Myocyte (in vitro differentiated cells): ENCODE results near the gene TTLL4. TPM values are rescaled to one million over a fixed set of nuclear protein-coding genes. Genes with fewer than 3 reads are reported as not detected.
A peak's percentile ranks its signal among the peaks of the same experiment; 100 is the strongest.

Source experiments
- DNase-seq: peaks from one replicate; pipeline ENCODE4 v3.0.0-alpha.2; 2012; ENCODE audit warnings: low read depth
- total RNA-seq: library from RNA; depleted of rRNA; stranded (reverse); fragments of >200 nt; gene quantifications from 2 replicates; pipeline ENCODE4 v1.2.3, GENCODE V29; 2014

TTLL4 gene
- total RNA-seq, 1 donor from 2014 or later, result 13.0 TPM

- peak; percentile 61 for DNase-seq
Measured at GRCh38 chr2:218781691-218782527, 71.3 kb downstream of the TTLL4 start, which contains the start of gene CYP27A1. TSS of gene CYP27A1 (plus strand) at chr2:218782147. CDS start at chr2:218782183, 36 bp downstream.

- no peak for DNase-seq
Measured at GRCh38 chr2:218782528-218782844, 71.9 kb downstream of the TTLL4 start.

GRCh38 chr2:218783688-218784087, 73.1 kb downstream of the TTLL4 start:
- DNase-seq, result no peak

- no peak for DNase-seq
Measured at GRCh38 chr2:218785103-218785502, 74.5 kb downstream of the TTLL4 start.

DNA sequence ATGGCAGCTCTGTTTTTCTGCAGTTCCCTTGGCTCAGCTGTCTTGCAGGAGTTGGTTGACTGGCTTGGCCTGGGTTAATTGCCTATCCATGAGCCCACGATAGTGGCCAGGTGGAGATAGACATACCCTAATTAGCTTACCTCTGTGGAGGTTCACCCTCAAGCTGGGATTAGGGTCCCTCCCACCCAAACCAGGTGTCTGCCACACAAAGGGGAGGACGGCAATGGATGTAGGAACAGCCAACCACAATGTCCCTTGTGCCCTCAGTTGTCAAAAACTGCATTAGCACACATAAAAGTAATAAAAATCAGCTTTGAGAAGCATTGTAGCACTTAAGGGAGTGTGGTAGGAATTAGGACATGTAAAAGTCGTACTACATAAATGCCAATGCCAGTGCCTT, 75.5 kb downstream of the TTLL4 start:
- no peak for DNase-seq

- DNase-seq, result no peak
Measured at GRCh38 chr2:218788529-218789255, 78.1 kb downstream of the TTLL4 start.

DNA sequence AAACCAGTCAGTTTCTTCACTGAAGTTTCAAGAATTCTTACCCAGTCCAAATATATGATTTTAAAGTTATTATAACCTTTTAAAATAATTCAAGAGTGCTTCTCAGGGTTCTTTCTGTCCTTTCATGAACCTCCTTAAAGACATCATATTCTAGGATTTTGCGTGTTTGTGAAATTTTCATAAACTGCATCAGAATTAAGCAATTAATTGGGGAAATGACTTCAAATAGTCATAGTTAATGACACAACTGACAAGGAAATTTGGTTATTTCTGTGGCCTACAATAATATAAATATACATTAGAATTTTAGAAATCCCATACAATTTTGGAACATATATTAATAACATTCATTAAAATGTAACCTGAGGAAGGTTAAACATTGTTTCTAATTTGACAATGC, 81.8 kb downstream of the TTLL4 start:
- DNase-seq, result no peak

- DNase-seq, result no peak
Measured at GRCh38 chr2:218796691-218797090, 86.1 kb downstream of the TTLL4 start.

DNA sequence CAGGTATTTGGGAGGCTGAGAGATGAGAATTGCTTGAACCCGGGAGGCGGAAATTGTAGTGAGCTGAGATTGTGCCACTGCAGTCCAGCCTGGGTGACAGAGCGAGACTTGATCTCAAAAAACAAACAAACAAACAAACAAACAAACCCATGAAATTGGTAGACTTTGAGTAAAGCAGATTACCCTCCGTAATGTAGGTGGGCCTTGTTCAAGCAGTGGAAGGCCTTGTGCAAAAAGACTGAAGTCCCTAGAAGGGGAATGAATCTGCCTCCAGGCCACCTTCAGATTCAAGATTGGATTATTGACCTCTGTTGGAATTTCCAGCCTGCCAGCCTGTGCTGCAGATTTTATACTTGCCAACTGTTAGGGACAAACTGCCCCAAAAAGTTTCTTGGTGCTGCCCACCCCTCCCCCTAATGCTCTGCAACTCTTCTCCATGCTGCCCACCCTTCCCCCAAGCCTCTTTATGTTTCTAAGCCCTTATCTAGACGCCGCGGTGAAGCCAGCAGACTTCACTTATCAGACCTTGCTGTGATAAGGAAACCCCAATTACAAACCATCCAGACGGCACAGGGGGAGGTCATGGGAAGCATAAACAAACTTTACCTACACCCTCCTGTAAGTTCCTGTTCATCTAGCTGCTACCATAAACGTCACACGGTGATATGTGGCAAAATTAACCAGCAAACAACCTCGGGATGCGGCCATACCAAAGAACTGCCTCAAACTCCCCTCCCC, 88.3 kb downstream of the TTLL4 start:
- no peak for DNase-seq

- no peak for DNase-seq
Measured at GRCh38 chr2:218799990-218800389, 89.4 kb downstream of the TTLL4 start.

GRCh38 chr2:218802386-218802994, 91.9 kb downstream of the TTLL4 start:
- DNase-seq, result no peak

GRCh38 chr2:218804817-218805216, 94.2 kb downstream of the TTLL4 start:
- no peak for DNase-seq

Other genes with a start within 250 kb of the TTLL4 start
- gene USP37, start 142.5 kb upstream of the TTLL4 start, total RNA-seq, result 9.8 and 16.8 TPM in 2 replicates
- 38.7 and 60.4 TPM in 2 replicates for gene CNOT9, start 142.0 kb upstream of the TTLL4 start, total RNA-seq
- gene PLCD4, start 102.9 kb upstream of the TTLL4 start, total RNA-seq, result 9.9 and 11.8 TPM in 2 replicates
- 10.9 and 14.9 TPM in 2 replicates for gene ZNF142, start 51.2 kb upstream of the TTLL4 start, total RNA-seq
- gene BCS1L, start 51.2 kb upstream of the TTLL4 start, total RNA-seq, result 27.6 and 39.2 TPM in 2 replicates
- gene RNF25, start 38.8 kb upstream of the TTLL4 start, total RNA-seq, result 19.8 and 20.9 TPM in 2 replicates
- 26.8 and 29.7 TPM in 2 replicates for gene STK36, start 38.7 kb upstream of the TTLL4 start, total RNA-seq
- gene CYP27A1, start 71.3 kb downstream of the TTLL4 start, total RNA-seq, result 16.5 and 18.0 TPM in 2 replicates
- gene PRKAG3, start 121.0 kb downstream of the TTLL4 start, total RNA-seq, result 49.9 and 65.9 TPM in 2 replicates
- 0.31 and 0.37 TPM in 2 replicates for gene WNT6, start 149.0 kb downstream of the TTLL4 start, total RNA-seq
- gene WNT10A, start 170.0 kb downstream of the TTLL4 start, total RNA-seq, result 18.8 and 63.4 TPM in 2 replicates
- 0.45 and 0.47 TPM in 2 replicates for gene CDK5R2, start 248.8 kb downstream of the TTLL4 start, total RNA-seq